ENCODE measurements around the gene MICAL2.

GRCh38 chr11:12075291-12075690 is 35.1 kb upstream of the MICAL2 start:
- TF ChIP-seq CSDC2 (CRISPR knock-in tag; IDR thresholded peaks at IDR 0.05) = no peak
- TF ChIP-seq PATZ1 (CRISPR knock-in tag; IDR thresholded peaks at IDR 0.05; ENCODE audit: borderline replicate concordance) = no peak
- TF ChIP-seq TOX (CRISPR knock-in tag; IDR thresholded peaks at IDR 0.05; ENCODE audit: borderline replicate concordance) = no peak
- no peak for TF ChIP-seq ZNF70 (CRISPR knock-in tag; IDR thresholded peaks at IDR 0.05)
- TF ChIP-seq CREB5 (CRISPR knock-in tag; IDR thresholded peaks at IDR 0.05; ENCODE audit: low read depth) = no peak
- TF ChIP-seq SNAI2 (CRISPR knock-in tag; IDR thresholded peaks at IDR 0.05) = no peak
- no peak for TF ChIP-seq POU6F1 (CRISPR knock-in tag; IDR thresholded peaks at IDR 0.05; ENCODE audit: borderline replicate concordance, low read depth)
- TF ChIP-seq TCF4 (CRISPR knock-in tag; IDR thresholded peaks at IDR 0.05; ENCODE audit: borderline replicate concordance) = no peak
- TF ChIP-seq ISL1 (CRISPR knock-in tag; IDR thresholded peaks at IDR 0.05) = no peak
- no peak for TF ChIP-seq ZFP30 (CRISPR knock-in tag; IDR thresholded peaks at IDR 0.05)
